Daoy (cell line): ENCODE data around the gene SLC10A3. TPM values are rescaled to one million over a fixed set of nuclear protein-coding genes. Genes with fewer than 3 reads are reported as not detected.
"Not testable (repeated sequence)": the region's sequence is repeated elsewhere in the genome, so short reads cannot be mapped to it uniquely, and the experiment has no call there.

Source experiments
- DNase-seq: peaks from one replicate; pipeline ENCODE4 v3.0.0-alpha.2; 2015; ENCODE audit warnings: low read depth
- total RNA-seq: library from RNA; depleted of rRNA; stranded (reverse); fragments of >200 nt; shearing (Covaris generic); gene quantifications from 2 replicates; pipeline ENCODE4 v1.2.3, GENCODE V29; 2014

Gene SLC10A3
- total RNA-seq, 1 experiment from 2014 or later: 22.6 TPM

GRCh38 chrX:154509455-154509854 is 19.0 kb upstream of the SLC10A3 start:
- no peak for DNase-seq

GRCh38 chrX:154508384-154508745 is 17.9 kb upstream of the SLC10A3 start:
- DNase-seq: no peak

- DNase-seq: no peak
These were observed 17.4 kb upstream of the SLC10A3 start for GRCh38 chrX:154507673-154508383.

GRCh38 chrX:154506483-154507332 is 16.3 kb upstream of the SLC10A3 start:
- no peak for DNase-seq

GRCh38 chrX:154505734-154506133 is 15.3 kb upstream of the SLC10A3 start:
- DNase-seq: peak; percentile 48

GRCh38 chrX:154502989-154503388 is 12.6 kb upstream of the SLC10A3 start:
- no peak for DNase-seq

- DNase-seq: no peak
These were observed 11.7 kb upstream of the SLC10A3 start for GRCh38 chrX:154502098-154502497.

GRCh38 chrX:154501423-154501822 is 11.0 kb upstream of the SLC10A3 start:
- not testable (repeated sequence) for DNase-seq

GRCh38 chrX:154496591-154497137 is 6.2 kb upstream of the SLC10A3 start:
- not testable (repeated sequence) for DNase-seq

- no peak for DNase-seq
These were observed 5.1 kb upstream of the SLC10A3 start for GRCh38 chrX:154495472-154495922.

- no peak for DNase-seq
These were observed 4.3 kb upstream of the SLC10A3 start for GRCh38 chrX:154494715-154495114.

- DNase-seq: peak; percentile 69
These were observed 412 bp downstream of the SLC10A3 start for GRCh38 chrX:154490021-154490413.

GRCh38 chrX:154489182-154489581 is 1.2 kb downstream of the SLC10A3 start:
- no peak for DNase-seq

- DNase-seq: no peak
These were observed 1.9 kb downstream of the SLC10A3 start for GRCh38 chrX:154488336-154489075.

GRCh38 chrX:154487518-154488290 is 2.7 kb downstream of the SLC10A3 start:
- DNase-seq: no peak

GRCh38 chrX:154486396-154487207 is 3.8 kb downstream of the SLC10A3 start, which contains the start of gene UBL4A:
TSS of gene UBL4A (minus strand) at chrX:154486615. CDS start at chrX:154486584, 31 bp downstream.
- DNase-seq: peak; percentile 58

- peak; percentile 15 for DNase-seq
These were observed 4.4 kb downstream of the SLC10A3 start for GRCh38 chrX:154486052-154486395.

GRCh38 chrX:154485150-154486051 is 5.0 kb downstream of the SLC10A3 start:
- no peak for DNase-seq
